ENCODE results near the gene APOC1. TPM values are rescaled to one million over a fixed set of nuclear protein-coding genes. Genes with fewer than 3 reads are reported as not detected.

Gene APOC1
- polyA plus RNA-seq, 1 of the 3 experiments (the other 2 are of a cell fraction), result 2.7 TPM

GRCh38 chr19:44908074-44908835 is 6.2 kb upstream of the APOC1 start:
- H3K4me2 ChIP-seq, result no peak overlapping the region
- H3K9me3 ChIP-seq, result no peaks in the 10 kb centered on the region
- CTCF ChIA-PET, result interaction anchor here (6.2 kb wide), 1 partner anchor 43 kb away, joined by 57 read pairs; no protein-coding TSS in a partner anchor
- no peak overlapping the region for H3K27ac ChIP-seq (ENCODE audit: low read depth in 2 of 2, low read length in 1 of 2)
- no peak overlapping the region for H3K4me3 ChIP-seq (ENCODE audit: low read depth in 2 of 2, low read length in 1 of 2)
- H3K4me1 ChIP-seq (ENCODE audit: control insufficient read depth in 1 of 2, insufficient read depth in 2 of 2, low read depth in 1 of 2, low read length in 1 of 2), result peaks cover 4 to 14% of the 10 kb centered on the region in 2 experiments; a peak in 1 of 4 replicates
- H3K27me3 ChIP-seq (ENCODE audit: insufficient read depth), result no peaks in the 10 kb centered on the region
- TF ChIP-seq USF1 (IDR thresholded peaks at IDR 0.05; ENCODE audit: borderline replicate concordance, low read depth) (no peak), ELF1 (IDR thresholded peaks at IDR 0.05) (no peak), FOXM1 (IDR thresholded peaks at IDR 0.05; ENCODE audit: low read depth) (no peak), CTCF (IDR thresholded peaks at IDR 0.05) (no peak), RAD21 (IDR thresholded peaks at IDR 0.05; ENCODE audit: low read length) (no peak), RXRA (IDR thresholded peaks at IDR 0.05; ENCODE audit: borderline replicate concordance, low read depth) (no peak), YY1 (IDR thresholded peaks at IDR 0.05; ENCODE audit: low read depth) (no peak), PBX3 (IDR thresholded peaks at IDR 0.05) (no peak), NFIC (IDR thresholded peaks at IDR 0.05; ENCODE audit: borderline replicate concordance) (no peak), TEAD4 (IDR thresholded peaks at IDR 0.05; ENCODE audit: borderline replicate concordance, insufficient read depth) (no peak), MEF2A (IDR thresholded peaks at IDR 0.05; ENCODE audit: borderline replicate concordance, low read depth) (no peak), SMC3 (IDR thresholded peaks at IDR 0.05; ENCODE audit: low read depth, low read length) (no peak), GABPA (IDR thresholded peaks at IDR 0.05; ENCODE audit: low read depth) (no peak), MXI1 (IDR thresholded peaks at IDR 0.05; ENCODE audit: low read depth, low read length) (no peak), CHD2 (IDR thresholded peaks at IDR 0.05; ENCODE audit: low read length, partially characterized antibody) (no peak), NRF1 (IDR thresholded peaks at IDR 0.05; ENCODE audit: low read depth, low read length) (no peak), EP300 (IDR thresholded peaks at IDR 0.05; ENCODE audit: borderline replicate concordance in 1 of 2, low read depth in 1 of 2, low read length in 1 of 2) (no peak), POLR2AphosphoS5 (IDR thresholded peaks at IDR 0.05; ENCODE audit: low read depth, low read length) (no peak), EZH2phosphoT487 (IDR thresholded peaks at IDR 0.05; ENCODE audit: borderline replicate concordance, low read depth) (no peak)
- no peaks in the 10 kb centered on the region for H3K79me2 ChIP-seq (ENCODE audit: insufficient read depth)
- no peak overlapping the region for H3K9ac ChIP-seq
- H3F3A ChIP-seq (replicated peaks; ENCODE audit: insufficient read depth), result peaks cover 20% of the 10 kb centered on the region
- no peaks in the 10 kb centered on the region for H3K9me2 ChIP-seq
- H2AFZ ChIP-seq (ENCODE audit: low read depth), result no peak overlapping the region
- peak; percentile 9 for DNase-seq
- 93% methylated on average over 28 of the region's 46 CpGs for WGBS (ENCODE audit: low lambda C conversion rate)
- POLR2A ChIA-PET, result no interaction called here
- H4K20me1 ChIP-seq (ENCODE audit: insufficient read depth), result no peaks in the 10 kb centered on the region
- H3K36me3 ChIP-seq (replicated peaks in 1 of 2; ENCODE audit: control insufficient read depth in 1 of 2, insufficient read depth in 2 of 2, low read length in 1 of 2), result no peaks in the 10 kb centered on the region
